ENCODE data around the gene DARS1.
"Not testable (repeated sequence)": the region's sequence is repeated elsewhere in the genome, so short reads cannot be mapped to it uniquely, and the experiment has no call there.

The DARS1 gene

GRCh38 chr2:135936524-135936923 is 48.9 kb downstream of the DARS1 start:
- DNase-seq, result no peak

- no peak for DNase-seq
Observed at GRCh38 chr2:135935914-135936313, 49.5 kb downstream of the DARS1 start.

GRCh38 chr2:135931776-135932443 is 53.5 kb downstream of the DARS1 start:
- DNase-seq, result no peak

GRCh38 chr2:135926605-135927004 is 58.8 kb downstream of the DARS1 start:
- no peak for DNase-seq

GRCh38 chr2:135925571-135925970 is 59.9 kb downstream of the DARS1 start:
- DNase-seq, result no peak

- peak; percentile 73 for DNase-seq
Observed at GRCh38 chr2:135916207-135916606, 69.2 kb downstream of the DARS1 start.

GRCh38 chr2:135914485-135914884 is 70.9 kb downstream of the DARS1 start:
- no peak for DNase-seq

- peak; percentile 47 for DNase-seq
Observed at GRCh38 chr2:135913727-135914365, 71.6 kb downstream of the DARS1 start.

- no peak for DNase-seq
Observed at GRCh38 chr2:135909976-135910375, 75.5 kb downstream of the DARS1 start.

GRCh38 chr2:135905679-135906078 is 79.7 kb downstream of the DARS1 start:
- no peak for DNase-seq

GRCh38 chr2:135904341-135904989 is 81.0 kb downstream of the DARS1 start:
- no peak for DNase-seq

- no peak for DNase-seq
Observed at GRCh38 chr2:135903650-135904049, 81.8 kb downstream of the DARS1 start.

- no peak for DNase-seq
Observed at GRCh38 chr2:135899567-135899966, 85.9 kb downstream of the DARS1 start.

GRCh38 chr2:135898234-135898786 is 87.1 kb downstream of the DARS1 start:
- DNase-seq, result no peak

GRCh38 chr2:135894930-135895329 is 90.5 kb downstream of the DARS1 start:
- no peak for DNase-seq

- no peak for DNase-seq
Observed at GRCh38 chr2:135893374-135893794, 92.0 kb downstream of the DARS1 start.

GRCh38 chr2:135890835-135891234 is 94.6 kb downstream of the DARS1 start:
- DNase-seq, result no peak

- DNase-seq, result no peak
Observed at GRCh38 chr2:135890149-135890548, 95.3 kb downstream of the DARS1 start.

GRCh38 chr2:135888587-135888986 is 96.8 kb downstream of the DARS1 start:
- not testable (repeated sequence) for DNase-seq

- DNase-seq, result no peak
Observed at GRCh38 chr2:135885709-135886108, 99.7 kb downstream of the DARS1 start.

- DNase-seq, result no peak
Observed at GRCh38 chr2:135882415-135882814, 103.0 kb downstream of the DARS1 start.

- not testable (repeated sequence) for DNase-seq
Observed at GRCh38 chr2:135876770-135877169, 108.7 kb downstream of the DARS1 start.

GRCh38 chr2:135876066-135876711 is 109.2 kb downstream of the DARS1 start, which contains the start of gene MCM6:
MCM6 (minus strand) TSS chr2:135876443; CDS start chr2:135876365, 78 bp downstream.
- DNase-seq, result peak; percentile 93
